Measurements from ENCODE around the gene IQCF6.
"Not testable (repeated sequence)": the region's sequence is repeated elsewhere in the genome, so short reads cannot be mapped to it uniquely, and the experiment has no call there.

Gene IQCF6

GRCh38 chr3:51748327-51748726 lies 30.7 kb downstream of the IQCF6 start:
- no peak overlapping the region for H3K4me3 ChIP-seq (ENCODE audit: low read depth, low read length)
- no peak for DNase-seq (ENCODE audit: low read depth)
- TF ChIP-seq CTCF (IDR thresholded peaks at IDR 0.05; ENCODE audit: control insufficient read depth, extremely low read depth, insufficient read depth), result no peak

- no peak for DNase-seq (ENCODE audit: low read depth)
- H3K4me3 ChIP-seq (ENCODE audit: low read depth, low read length), result no peak overlapping the region
- TF ChIP-seq CTCF (IDR thresholded peaks at IDR 0.05; ENCODE audit: control insufficient read depth, extremely low read depth, insufficient read depth), result no peak
Observed at GRCh38 chr3:51747840-51748239, 31.2 kb downstream of the IQCF6 start.

- not testable (repeated sequence) for DNase-seq (ENCODE audit: low read depth); H3K4me3 ChIP-seq (ENCODE audit: low read depth, low read length)
Observed at GRCh38 chr3:51742978-51743377, 36.1 kb downstream of the IQCF6 start.

- DNase-seq (ENCODE audit: low read depth); H3K4me3 ChIP-seq (ENCODE audit: low read depth, low read length): not testable (repeated sequence)
Observed at GRCh38 chr3:51742320-51742719, 36.7 kb downstream of the IQCF6 start.

GRCh38 chr3:51739110-51739509 lies 39.9 kb downstream of the IQCF6 start:
- DNase-seq (ENCODE audit: low read depth), result no peak
- H3K4me3 ChIP-seq (ENCODE audit: low read depth, low read length), result no peak overlapping the region
- no peak for TF ChIP-seq CTCF (IDR thresholded peaks at IDR 0.05; ENCODE audit: control insufficient read depth, extremely low read depth, insufficient read depth)

- H3K4me3 ChIP-seq (ENCODE audit: low read depth, low read length), result no peak overlapping the region
- no peak for DNase-seq (ENCODE audit: low read depth)
- no peak for TF ChIP-seq CTCF (IDR thresholded peaks at IDR 0.05; ENCODE audit: control insufficient read depth, extremely low read depth, insufficient read depth)
Observed at GRCh38 chr3:51735950-51736349, 43.1 kb downstream of the IQCF6 start.

- DNase-seq (ENCODE audit: low read depth), result no peak
- H3K4me3 ChIP-seq (ENCODE audit: low read depth, low read length), result no peak overlapping the region
- no peak for TF ChIP-seq CTCF (IDR thresholded peaks at IDR 0.05; ENCODE audit: control insufficient read depth, extremely low read depth, insufficient read depth)
Observed at GRCh38 chr3:51735039-51735438, 44.0 kb downstream of the IQCF6 start.

GRCh38 chr3:51734572-51734907 lies 44.5 kb downstream of the IQCF6 start:
- no peak for TF ChIP-seq CTCF (IDR thresholded peaks at IDR 0.05; ENCODE audit: control insufficient read depth, extremely low read depth, insufficient read depth)
- no peak overlapping the region for H3K4me3 ChIP-seq (ENCODE audit: low read depth, low read length)
- no peak for DNase-seq (ENCODE audit: low read depth)
